SK-N-SH treated with all-trans-retinoic acid at 6 μM for 48 hours (cell line): ENCODE measurements around the gene ZNF423.

Experiments
- ATAC-seq: fragments of 200-7000 bp; cut with Tn5 transposase; 3 replicates; pipeline ENCODE4 v1.9.1; 2020; ENCODE audit warnings: mild to moderate bottlenecking, moderate library complexity
- BACH2 ChIP-seq: fragments of 250-450 bp; sonication (Bioruptor Pico); IDR thresholded peaks from 2 replicates; pipeline ENCODE4 v1.9.0; 2021; ENCODE audit warnings: mild to moderate bottlenecking, borderline replicate concordance
- CREB5 ChIP-seq: fragments of 250-450 bp; sonication (Bioruptor Pico); IDR thresholded peaks from 2 replicates; pipeline ENCODE4 v1.5.1; 2020; ENCODE audit warnings: low read depth, mild to moderate bottlenecking, moderate library complexity
- CSDC2 ChIP-seq: fragments of 250-450 bp; sonication (Bioruptor Pico); IDR thresholded peaks from 2 replicates; pipeline ENCODE4 v1.5.0; 2020; ENCODE audit warnings: mild to moderate bottlenecking, moderate library complexity
- CSRNP3 ChIP-seq: fragments of 250-450 bp; sonication (Bioruptor Pico); IDR thresholded peaks from 2 replicates; pipeline ENCODE4 v1.5.1; 2021; ENCODE audit warnings: mild to moderate bottlenecking, moderate library complexity
- ESRRG ChIP-seq: fragments of 250-450 bp; sonication (Bioruptor Pico); IDR thresholded peaks from 2 replicates; pipeline ENCODE4 v1.6.1; 2021; ENCODE audit warnings: mild to moderate bottlenecking
- ISL1 ChIP-seq: fragments of 250-450 bp; sonication (Bioruptor Pico); IDR thresholded peaks from 2 replicates; pipeline ENCODE4 v2.1.2; 2022; ENCODE audit warnings: mild to moderate bottlenecking, moderate library complexity
- OSR1 ChIP-seq: fragments of 250-450 bp; sonication (Bioruptor Pico); IDR thresholded peaks from 2 replicates; pipeline ENCODE4 v1.8.0; 2022; ENCODE audit warnings: moderate library complexity, mild to moderate bottlenecking, inconsistent platforms
- PATZ1 ChIP-seq: fragments of 250-450 bp; sonication (Bioruptor Pico); IDR thresholded peaks from 2 replicates; pipeline ENCODE4 v1.8.0; 2020; ENCODE audit warnings: mild to moderate bottlenecking, moderate library complexity, borderline replicate concordance
- POU6F1 ChIP-seq: fragments of 250-450 bp; sonication (Bioruptor Pico); IDR thresholded peaks from 2 replicates; pipeline ENCODE4 v1.8.0; 2021; ENCODE audit warnings: low read depth, mild to moderate bottlenecking, moderate library complexity, borderline replicate concordance
- RARB ChIP-seq: fragments of 250-450 bp; sonication (Bioruptor Pico); IDR thresholded peaks from 2 replicates; pipeline ENCODE4 v1.8.0; 2021; ENCODE audit warnings: mild to moderate bottlenecking, moderate library complexity
- SNAI2 ChIP-seq: fragments of 250-450 bp; sonication (Bioruptor Pico); IDR thresholded peaks from 2 replicates; pipeline ENCODE4 v1.5.0; 2020; ENCODE audit warnings: mild to moderate bottlenecking, moderate library complexity
- TCF4 ChIP-seq: fragments of 250-450 bp; sonication (Bioruptor Pico); IDR thresholded peaks from 2 replicates; pipeline ENCODE4 v1.8.0; 2021; ENCODE audit warnings: mild to moderate bottlenecking, moderate library complexity, borderline replicate concordance
- TOX ChIP-seq: fragments of 250-450 bp; sonication (Bioruptor Pico); IDR thresholded peaks from 2 replicates; pipeline ENCODE4 v1.8.0; 2021; ENCODE audit warnings: mild to moderate bottlenecking, moderate library complexity, borderline replicate concordance
- TSHZ2 ChIP-seq: fragments of 250-450 bp; sonication (Bioruptor Pico); IDR thresholded peaks from 2 replicates; pipeline ENCODE4 v1.5.0; 2020; ENCODE audit warnings: mild to moderate bottlenecking, moderate library complexity
- ZC3H10 ChIP-seq: fragments of 250-450 bp; sonication (Bioruptor Pico); IDR thresholded peaks from 2 replicates; pipeline ENCODE4 v1.5.1; 2021; ENCODE audit warnings: mild to moderate bottlenecking, moderate library complexity
- ZFP30 ChIP-seq: fragments of 450-650 bp; formaldehyde crosslinking; IDR thresholded peaks from 2 replicates; pipeline ENCODE4 v1.5.0; 2022; ENCODE audit warnings: mild to moderate bottlenecking, moderate library complexity
- ZNF70 ChIP-seq: fragments of 450-650 bp; formaldehyde crosslinking; IDR thresholded peaks from 2 replicates; pipeline ENCODE4 v1.5.0; 2020; ENCODE audit warnings: mild to moderate bottlenecking, moderate library complexity

ZNF423 gene

GRCh38 chr16:49529411-49530045, 326.4 kb downstream of the ZNF423 start:
- TF ChIP-seq OSR1 (CRISPR knock-in tag) (no peak), ESRRG (no peak)
- no peak for ATAC-seq

- TF ChIP-seq CSRNP3 (CRISPR knock-in tag) (no peak), TOX (CRISPR knock-in tag) (no peak), TCF4 (CRISPR knock-in tag) (no peak), CREB5 (CRISPR knock-in tag) (no peak), ESRRG (no peak), CSDC2 (CRISPR knock-in tag) (no peak)
- ATAC-seq, result no peak
These were observed 327.0 kb downstream of the ZNF423 start for GRCh38 chr16:49528866-49529288.

GRCh38 chr16:49528060-49528865, 327.6 kb downstream of the ZNF423 start:
- peak; percentile 76 for ATAC-seq
- peak; percentile 27; the same call in 1 of the 2 replicates for TF ChIP-seq PATZ1 (CRISPR knock-in tag)
- TF ChIP-seq POU6F1 (CRISPR knock-in tag), result no peak
- TF ChIP-seq ZNF70 (CRISPR knock-in tag), result peak; percentile 47; the same call in 1 of the 2 replicates
- TF ChIP-seq CSDC2 (CRISPR knock-in tag), result no peak
- no peak for TF ChIP-seq ZC3H10 (CRISPR knock-in tag)
- no peak for TF ChIP-seq SNAI2
- no peak for TF ChIP-seq TOX (CRISPR knock-in tag)
- TF ChIP-seq BACH2, result no peak
- TF ChIP-seq ISL1 (CRISPR knock-in tag), result 0 out of 2 replicates have a peak, but pooled peaks have one; percentile 20
- TF ChIP-seq RARB (CRISPR knock-in tag), result no peak
- peak; percentile 62; the same call in 1 of the 2 replicates for TF ChIP-seq TSHZ2 (CRISPR knock-in tag)
- TF ChIP-seq CREB5 (CRISPR knock-in tag), result no peak
- TF ChIP-seq ZFP30 (CRISPR knock-in tag), result no peak
- TF ChIP-seq TCF4 (CRISPR knock-in tag), result peak; percentile 12; the same call in 1 of the 2 replicates
